SU-DHL-6 (cell line): ENCODE results near the gene KRT12.

Source experiments
- CTCF ChIP-seq: fragments of 200-600 bp; sonication (generic); IDR thresholded peaks from one replicate; pipeline ENCODE4 v1.5.1; 2017; ENCODE audit warnings: antibody characterized with exemption, mild to moderate bottlenecking, low read length, moderate library complexity; ENCODE audit not compliant: insufficient read depth, poor library complexity, severe bottlenecking
- EZH2phosphoT487 ChIP-seq: fragments of 200-600 bp; sonication (generic), shearing (Covaris generic); conservative IDR thresholded peaks from 2 replicates; pipeline ENCODE4 v1.6.1; 2018; ENCODE audit warnings: mild to moderate bottlenecking, antibody characterized with exemption, low read length, moderate library complexity, mixed read lengths

GRCh38 chr17:40896916-40897455, 30.0 kb upstream of the KRT12 start:
- TF ChIP-seq EZH2phosphoT487 (no peak), CTCF (no peak)
